ENCODE results near the gene PCBP2.
"Not testable (repeated sequence)": the region's sequence is repeated elsewhere in the genome, so short reads cannot be mapped to it uniquely, and the experiment has no call there.

Gene PCBP2

DNA sequence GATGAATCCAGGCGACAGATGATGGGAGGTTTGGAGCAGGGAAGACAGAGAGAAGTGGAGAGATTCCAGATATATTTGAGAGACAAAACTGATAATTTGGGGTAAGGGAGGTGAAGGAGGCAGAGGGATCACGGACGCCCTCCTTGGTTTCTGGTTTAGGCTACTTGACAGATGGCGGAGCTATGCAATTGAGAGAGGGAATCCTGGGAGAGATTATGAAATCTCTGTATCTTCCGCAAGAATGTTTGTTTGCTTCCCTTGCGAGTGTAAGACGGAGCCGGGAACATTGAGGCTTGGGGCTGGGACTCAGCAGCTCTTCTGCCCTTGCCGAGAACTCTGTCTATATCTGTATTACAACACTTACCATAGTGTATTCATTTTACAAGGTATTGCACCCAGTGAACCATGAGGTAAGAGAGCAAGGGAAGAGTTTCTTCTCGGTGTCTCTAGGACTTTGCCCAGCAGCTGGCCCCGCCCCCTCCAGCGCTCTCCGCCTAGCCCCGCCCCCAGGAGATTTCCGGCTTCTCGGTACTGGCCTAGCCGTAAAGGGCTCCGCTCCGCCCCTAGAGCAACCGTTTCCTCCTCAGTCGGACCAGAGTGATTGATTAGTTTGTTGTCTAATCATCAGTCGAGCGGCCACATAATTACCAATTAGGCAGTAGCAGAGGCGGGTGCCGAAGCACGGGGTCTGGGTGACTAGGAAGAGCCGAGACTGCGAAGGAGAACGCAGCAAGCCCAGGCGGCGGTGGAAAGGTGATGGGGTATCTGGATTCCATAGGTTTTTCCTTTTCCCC is 10.7 kb upstream of the PCBP2 start, which contains the start of gene PRR13:
PRR13 (plus strand) TSS at position 695 of the 794 bp plus-strand sequence. CDS start 981 bp downstream, outside the sequence.
- Histone ChIP-seq H3K9ac (peak within 1 kb of the TSS; percentile 56), H3K4me1 (ENCODE audit: low read depth, poor library complexity, severe bottlenecking) (peaks cover 37% of the 10 kb centered on the region), H3K36me3 (ENCODE audit: insufficient read depth) (peaks cover 15% of the 10 kb centered on the region; the same call in 1 of the 2 replicates), H4K20me1 (ENCODE audit: insufficient read depth) (no peaks in the 10 kb centered on the region), H3K27me3 (ENCODE audit: insufficient read depth, low read depth) (no peaks in the 10 kb centered on the region), H3K79me2 (ENCODE audit: insufficient read depth, low read depth) (peaks cover 20% of the 10 kb centered on the region), H3K27ac (peak within 1 kb of the TSS; percentile 67), H2AFZ (ENCODE audit: low read depth) (peak within 1 kb of the TSS; percentile 71), H3K4me2 (peak within 1 kb of the TSS; percentile 82), H3K4me3 (IDR thresholded peaks at IDR 0.05; ENCODE audit: insufficient read depth, low read depth, low read length) (no peak within 1 kb of the TSS)
- TF ChIP-seq, protein P1, sequence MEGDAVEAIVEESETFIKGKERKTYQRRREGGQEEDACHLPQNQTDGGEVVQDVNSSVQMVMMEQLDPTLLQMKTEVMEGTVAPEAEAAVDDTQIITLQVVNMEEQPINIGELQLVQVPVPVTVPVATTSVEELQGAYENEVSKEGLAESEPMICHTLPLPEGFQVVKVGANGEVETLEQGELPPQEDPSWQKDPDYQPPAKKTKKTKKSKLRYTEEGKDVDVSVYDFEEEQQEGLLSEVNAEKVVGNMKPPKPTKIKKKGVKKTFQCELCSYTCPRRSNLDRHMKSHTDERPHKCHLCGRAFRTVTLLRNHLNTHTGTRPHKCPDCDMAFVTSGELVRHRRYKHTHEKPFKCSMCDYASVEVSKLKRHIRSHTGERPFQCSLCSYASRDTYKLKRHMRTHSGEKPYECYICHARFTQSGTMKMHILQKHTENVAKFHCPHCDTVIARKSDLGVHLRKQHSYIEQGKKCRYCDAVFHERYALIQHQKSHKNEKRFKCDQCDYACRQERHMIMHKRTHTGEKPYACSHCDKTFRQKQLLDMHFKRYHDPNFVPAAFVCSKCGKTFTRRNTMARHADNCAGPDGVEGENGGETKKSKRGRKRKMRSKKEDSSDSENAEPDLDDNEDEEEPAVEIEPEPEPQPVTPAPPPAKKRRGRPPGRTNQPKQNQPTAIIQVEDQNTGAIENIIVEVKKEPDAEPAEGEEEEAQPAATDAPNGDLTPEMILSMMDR (conservative IDR thresholded peaks at IDR 0.05; ENCODE audit: low read depth, low read length): no peak

DNA sequence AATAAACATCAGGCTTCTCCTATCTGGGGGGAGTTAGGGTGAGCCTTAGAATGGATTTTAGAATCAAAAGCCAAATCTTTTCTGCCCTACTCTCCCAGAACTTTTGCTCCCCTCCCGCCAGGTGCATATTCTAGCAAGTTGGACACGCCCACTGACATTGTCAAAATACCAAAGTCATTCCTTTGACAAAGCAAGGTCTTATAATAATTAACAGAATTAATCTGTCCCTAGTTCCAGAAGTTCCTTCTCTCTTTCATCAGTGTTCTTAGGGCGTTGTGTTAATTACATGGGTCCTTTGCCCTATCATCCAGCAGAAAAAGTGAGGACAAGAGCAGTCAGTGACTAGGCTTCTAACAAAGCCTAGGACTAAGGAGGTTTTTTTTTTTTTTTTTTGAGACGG is 7.9 kb upstream of the PCBP2 start:
- no peaks in the 10 kb centered on the region for H4K20me1 ChIP-seq (ENCODE audit: insufficient read depth)
- no peaks in the 10 kb centered on the region for H3K27me3 ChIP-seq (ENCODE audit: insufficient read depth, low read depth)
- TF ChIP-seq, protein P1 (conservative IDR thresholded peaks at IDR 0.05; ENCODE audit: low read depth, low read length): no peak
- no peak overlapping the region for H3K27ac ChIP-seq
- peaks cover 15% of the 10 kb centered on the region; the same call in 1 of the 2 replicates for H3K36me3 ChIP-seq (ENCODE audit: insufficient read depth)
- no peak overlapping the region for H3K4me2 ChIP-seq
- no peak overlapping the region for H3K9ac ChIP-seq
- no peak overlapping the region for H2AFZ ChIP-seq (ENCODE audit: low read depth)
- no peak overlapping the region for H3K4me3 ChIP-seq (IDR thresholded peaks at IDR 0.05; ENCODE audit: insufficient read depth, low read depth, low read length)
- H3K79me2 ChIP-seq (ENCODE audit: insufficient read depth, low read depth): peaks cover 20% of the 10 kb centered on the region
- peaks cover 37% of the 10 kb centered on the region for H3K4me1 ChIP-seq (ENCODE audit: low read depth, poor library complexity, severe bottlenecking)

DNA sequence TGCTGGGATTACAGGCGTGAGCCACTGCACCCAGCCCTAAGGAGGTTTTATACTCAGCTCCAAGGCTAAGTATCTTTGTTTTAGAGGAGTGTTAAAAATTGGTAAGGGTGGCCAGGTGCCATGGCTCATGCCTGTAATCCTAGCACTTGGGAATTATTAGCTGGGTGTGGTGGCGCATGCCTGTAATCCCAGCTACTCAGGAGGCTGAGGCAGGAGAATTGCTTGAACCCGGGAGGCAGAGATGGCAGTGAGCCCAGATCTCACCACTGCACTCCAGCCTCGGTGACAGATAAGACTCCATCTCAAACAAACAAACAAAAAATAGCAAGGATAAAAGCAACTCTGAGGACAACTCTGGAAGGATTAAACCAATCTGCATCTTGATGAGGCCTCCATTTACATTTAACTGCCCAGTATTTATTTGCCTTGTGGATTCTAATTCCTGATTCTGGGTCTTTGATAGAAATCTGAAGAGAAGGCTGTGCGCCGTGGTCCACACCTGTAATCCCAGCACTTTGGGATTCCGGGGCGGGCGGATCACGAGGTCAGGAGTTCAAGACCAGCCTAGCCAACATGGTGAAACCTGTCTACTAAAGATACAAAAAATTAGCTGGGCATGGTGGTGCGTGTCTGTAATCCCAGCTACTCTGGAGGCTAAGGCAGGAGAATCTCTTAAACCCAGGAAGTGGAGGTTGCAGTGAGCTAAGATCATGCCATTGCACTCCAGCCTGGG is 7.1 kb upstream of the PCBP2 start:
- peaks cover 15% of the 10 kb centered on the region; the same call in 1 of the 2 replicates for H3K36me3 ChIP-seq (ENCODE audit: insufficient read depth)
- H3K27ac ChIP-seq; H2AFZ ChIP-seq (ENCODE audit: low read depth); H3K4me2 ChIP-seq; H3K27me3 ChIP-seq (ENCODE audit: insufficient read depth, low read depth); H3K9ac ChIP-seq; H3K4me3 ChIP-seq (IDR thresholded peaks at IDR 0.05; ENCODE audit: insufficient read depth, low read depth, low read length); H4K20me1 ChIP-seq (ENCODE audit: insufficient read depth): not testable (repeated sequence)
- H3K4me1 ChIP-seq (ENCODE audit: low read depth, poor library complexity, severe bottlenecking): peaks cover 37% of the 10 kb centered on the region
- peaks cover 20% of the 10 kb centered on the region for H3K79me2 ChIP-seq (ENCODE audit: insufficient read depth, low read depth)

DNA sequence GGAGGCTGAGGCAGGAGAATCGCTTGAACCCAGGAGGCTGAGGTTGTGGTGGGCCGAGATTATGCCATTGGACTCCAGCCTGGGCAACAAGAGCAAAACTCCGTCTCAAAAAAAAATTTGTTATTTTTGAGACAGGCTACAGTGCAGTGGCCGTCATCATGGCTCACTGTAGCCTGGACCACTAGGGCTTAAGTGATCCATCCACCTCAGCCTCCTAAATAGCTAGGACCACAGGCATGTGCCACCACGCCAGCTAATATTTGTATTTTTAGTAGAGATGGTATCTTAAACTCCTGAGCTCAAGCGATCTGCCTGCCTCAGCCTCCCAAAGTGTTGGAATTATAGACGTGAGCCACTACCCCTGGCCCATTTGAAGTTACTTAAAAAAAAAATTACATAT is 966 bp upstream of the PCBP2 start:
- Histone ChIP-seq H3K4me3 (IDR thresholded peaks at IDR 0.05; ENCODE audit: insufficient read depth, low read depth, low read length) (no peak overlapping the region), H3K4me2 (no peak overlapping the region; the same call in 1 of the 2 replicates), H3K4me1 (ENCODE audit: low read depth, poor library complexity, severe bottlenecking) (peaks cover 36% of the 10 kb centered on the region), H2AFZ (ENCODE audit: low read depth) (no peak overlapping the region), H3K27ac (no peak overlapping the region), H3K36me3 (ENCODE audit: insufficient read depth) (peaks cover 22% of the 10 kb centered on the region), H3K9ac (no peak overlapping the region), H3K79me2 (ENCODE audit: insufficient read depth, low read depth) (peaks cover 38% of the 10 kb centered on the region), H4K20me1 (ENCODE audit: insufficient read depth) (peaks cover 32% of the 10 kb centered on the region), H3K27me3 (ENCODE audit: insufficient read depth, low read depth) (no peaks in the 10 kb centered on the region)
- TF ChIP-seq, protein P1 (conservative IDR thresholded peaks at IDR 0.05; ENCODE audit: low read depth, low read length): no peak
